ENCODE results near the gene CTAG1B.
A peak's percentile ranks its signal among the peaks of the same experiment; 100 is the strongest.

CTAG1B gene

DNA sequence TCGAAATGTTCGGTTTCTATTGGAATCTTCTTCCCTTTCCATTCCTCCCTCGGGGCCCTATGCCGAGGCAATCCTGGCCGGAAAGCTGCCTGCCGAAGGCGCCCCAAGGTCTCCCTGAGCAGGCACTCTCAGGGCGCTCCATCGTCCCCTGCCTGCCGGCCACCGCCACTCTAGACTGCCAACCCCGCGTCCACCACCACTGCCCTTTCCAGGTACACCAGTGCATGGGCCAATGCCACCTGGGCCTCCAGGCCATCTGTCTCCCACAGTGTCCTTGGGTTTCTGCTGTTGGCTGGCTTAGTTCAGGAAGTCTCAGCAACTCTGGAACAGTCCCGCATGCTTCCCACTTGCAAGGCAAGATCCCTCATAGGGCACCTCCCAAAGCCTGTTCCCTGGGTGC is 19.6 kb downstream of the CTAG1B start:
- no peak for DNase-seq (ENCODE audit: low read depth)
- no peak overlapping the region for H3K4me3 ChIP-seq (ENCODE audit: low read length)
- TF ChIP-seq, protein P1, sequence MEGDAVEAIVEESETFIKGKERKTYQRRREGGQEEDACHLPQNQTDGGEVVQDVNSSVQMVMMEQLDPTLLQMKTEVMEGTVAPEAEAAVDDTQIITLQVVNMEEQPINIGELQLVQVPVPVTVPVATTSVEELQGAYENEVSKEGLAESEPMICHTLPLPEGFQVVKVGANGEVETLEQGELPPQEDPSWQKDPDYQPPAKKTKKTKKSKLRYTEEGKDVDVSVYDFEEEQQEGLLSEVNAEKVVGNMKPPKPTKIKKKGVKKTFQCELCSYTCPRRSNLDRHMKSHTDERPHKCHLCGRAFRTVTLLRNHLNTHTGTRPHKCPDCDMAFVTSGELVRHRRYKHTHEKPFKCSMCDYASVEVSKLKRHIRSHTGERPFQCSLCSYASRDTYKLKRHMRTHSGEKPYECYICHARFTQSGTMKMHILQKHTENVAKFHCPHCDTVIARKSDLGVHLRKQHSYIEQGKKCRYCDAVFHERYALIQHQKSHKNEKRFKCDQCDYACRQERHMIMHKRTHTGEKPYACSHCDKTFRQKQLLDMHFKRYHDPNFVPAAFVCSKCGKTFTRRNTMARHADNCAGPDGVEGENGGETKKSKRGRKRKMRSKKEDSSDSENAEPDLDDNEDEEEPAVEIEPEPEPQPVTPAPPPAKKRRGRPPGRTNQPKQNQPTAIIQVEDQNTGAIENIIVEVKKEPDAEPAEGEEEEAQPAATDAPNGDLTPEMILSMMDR (conservative IDR thresholded peaks at IDR 0.05; ENCODE audit: low read depth, low read length) = no peak

DNA sequence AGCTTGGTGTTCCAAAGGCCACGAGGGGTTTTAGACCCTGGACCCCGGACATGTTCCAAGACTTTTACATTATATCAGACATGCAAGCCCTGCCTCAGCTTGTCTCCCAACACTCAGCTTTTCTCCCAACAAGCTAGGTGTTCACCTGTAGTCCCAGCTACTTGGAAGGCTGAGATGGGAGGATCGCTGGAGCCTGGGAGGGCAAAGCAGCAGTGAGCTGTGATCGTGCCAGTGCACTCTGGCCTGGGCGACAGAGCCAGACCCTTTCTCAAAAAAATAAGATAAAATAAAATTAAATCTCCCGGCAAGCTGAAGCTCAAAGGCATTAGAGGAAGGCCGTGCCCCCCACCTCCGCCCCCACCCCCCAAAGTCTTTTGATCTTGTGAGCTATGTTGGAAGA is 20.4 kb downstream of the CTAG1B start:
- TF ChIP-seq, protein P1 (conservative IDR thresholded peaks at IDR 0.05; ENCODE audit: low read depth, low read length) = no peak
- no peak for DNase-seq (ENCODE audit: low read depth)
- no peak overlapping the region for H3K4me3 ChIP-seq (ENCODE audit: low read length)

DNA sequence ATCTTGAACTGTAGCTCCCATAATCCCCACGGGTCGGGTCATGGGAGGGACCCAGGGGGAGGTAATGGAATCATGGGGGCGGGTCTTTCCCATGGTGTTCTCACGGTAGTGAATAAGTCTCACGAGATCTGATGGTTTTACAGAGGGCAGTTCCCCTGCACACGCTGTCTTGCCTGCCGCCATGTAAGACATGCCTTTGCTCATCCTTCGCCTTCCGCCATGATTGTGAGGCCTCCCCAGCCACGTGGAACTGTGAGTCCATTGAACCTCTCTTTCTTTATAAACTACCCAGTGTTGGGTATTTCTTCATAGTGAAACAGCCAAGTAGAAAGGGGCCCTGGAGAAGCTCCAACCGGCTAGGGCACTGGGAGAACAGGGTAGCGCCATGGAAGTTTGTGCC is 21.9 kb downstream of the CTAG1B start:
- no peak for DNase-seq (ENCODE audit: low read depth)
- TF ChIP-seq, protein P1 (conservative IDR thresholded peaks at IDR 0.05; ENCODE audit: low read depth, low read length) = no peak
- H3K4me3 ChIP-seq (ENCODE audit: low read length) = no peak overlapping the region

DNA sequence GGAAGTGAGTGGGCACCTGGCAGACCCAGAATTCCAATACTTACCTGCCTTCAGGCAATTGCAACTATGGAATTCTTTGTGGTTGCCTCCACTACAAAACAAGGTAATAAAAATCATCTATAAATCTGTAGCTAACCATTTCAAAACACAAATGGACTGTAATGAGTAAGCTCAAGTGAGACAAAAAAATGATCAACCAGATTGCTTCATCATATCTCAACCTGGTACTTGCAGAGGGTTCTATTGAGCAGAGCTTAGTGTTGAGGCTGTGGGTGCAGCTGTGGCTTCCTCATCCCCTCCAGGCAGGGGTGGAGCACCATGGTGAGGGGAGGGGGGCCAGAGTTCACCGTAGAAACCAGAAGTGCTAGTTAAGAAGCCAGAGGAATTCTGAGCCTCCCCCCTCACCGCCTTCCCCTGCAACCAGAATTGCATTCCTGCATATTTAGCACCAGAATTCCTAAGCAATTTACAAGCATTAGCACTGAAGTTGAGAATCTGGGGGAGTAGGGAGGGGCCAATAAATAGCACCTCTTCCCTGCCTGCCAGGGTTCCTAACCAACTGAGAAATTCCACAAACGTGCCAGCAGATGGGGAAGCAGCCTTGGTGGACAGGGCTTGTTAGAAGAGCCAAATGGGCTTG is 22.7 kb downstream of the CTAG1B start:
- TF ChIP-seq, protein P1 (conservative IDR thresholded peaks at IDR 0.05; ENCODE audit: low read depth, low read length) = peak; percentile 31
- H3K4me3 ChIP-seq (ENCODE audit: low read length) = no peak overlapping the region
- peak; percentile 83 for DNase-seq (ENCODE audit: low read depth)

DNA sequence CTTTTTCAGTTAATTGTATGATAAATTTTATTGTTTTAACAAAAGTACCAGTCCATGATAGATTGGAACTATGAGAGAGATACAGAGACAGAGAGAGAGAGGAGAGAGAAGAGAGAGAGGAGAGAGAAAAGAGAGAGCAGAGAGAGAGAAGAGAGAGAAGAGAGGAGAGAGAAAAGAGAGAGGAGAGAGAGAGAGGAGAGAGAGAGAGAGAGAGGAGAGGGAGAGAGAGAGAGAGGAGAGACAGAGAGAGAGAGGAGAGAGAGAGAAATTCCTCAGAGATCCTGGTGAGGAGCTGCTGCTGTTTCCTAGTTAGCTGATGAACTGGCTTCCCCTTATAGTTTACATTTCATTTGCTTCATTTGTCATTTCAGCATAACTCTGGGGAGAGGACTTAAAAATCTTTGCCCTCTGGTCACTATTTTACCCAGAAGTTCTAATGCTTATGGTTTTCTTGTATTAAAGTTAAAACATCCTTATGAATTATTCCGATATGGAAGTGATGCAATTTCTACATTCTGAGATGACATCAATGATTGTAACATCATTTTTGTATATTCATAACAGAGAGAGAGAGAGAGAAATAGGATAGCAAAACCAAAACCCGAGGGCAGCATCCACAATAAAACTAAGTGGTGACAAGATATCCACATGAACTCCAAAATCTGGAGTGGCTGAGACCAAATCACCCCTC is 23.4 kb downstream of the CTAG1B start:
- no peak overlapping the region for H3K4me3 ChIP-seq (ENCODE audit: low read length)
- TF ChIP-seq, protein P1 (conservative IDR thresholded peaks at IDR 0.05; ENCODE audit: low read depth, low read length) = no peak
- no peak for DNase-seq (ENCODE audit: low read depth)

DNA sequence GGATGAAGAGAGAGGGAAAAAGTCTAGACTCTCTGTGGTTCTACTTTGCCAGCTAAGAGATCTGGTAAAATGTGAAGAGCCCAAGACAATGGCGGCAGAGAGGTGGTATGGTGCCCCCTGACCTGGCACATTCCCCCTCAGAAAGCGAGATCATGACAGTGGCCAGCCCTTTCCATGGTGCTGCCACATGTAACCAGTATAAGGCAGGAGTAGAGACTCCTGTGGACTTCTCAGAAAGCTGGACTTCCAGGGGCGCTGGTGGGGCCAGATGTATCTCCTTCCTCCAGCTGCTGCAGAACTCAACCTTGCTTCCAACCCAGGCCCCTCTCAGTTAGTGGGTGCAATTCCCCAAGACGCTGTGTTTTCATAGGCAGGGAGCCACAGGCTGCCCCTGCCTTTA is 24.6 kb downstream of the CTAG1B start:
- no peak overlapping the region for H3K4me3 ChIP-seq (ENCODE audit: low read length)
- no peak for DNase-seq (ENCODE audit: low read depth)
- TF ChIP-seq, protein P1 (conservative IDR thresholded peaks at IDR 0.05; ENCODE audit: low read depth, low read length) = no peak

DNA sequence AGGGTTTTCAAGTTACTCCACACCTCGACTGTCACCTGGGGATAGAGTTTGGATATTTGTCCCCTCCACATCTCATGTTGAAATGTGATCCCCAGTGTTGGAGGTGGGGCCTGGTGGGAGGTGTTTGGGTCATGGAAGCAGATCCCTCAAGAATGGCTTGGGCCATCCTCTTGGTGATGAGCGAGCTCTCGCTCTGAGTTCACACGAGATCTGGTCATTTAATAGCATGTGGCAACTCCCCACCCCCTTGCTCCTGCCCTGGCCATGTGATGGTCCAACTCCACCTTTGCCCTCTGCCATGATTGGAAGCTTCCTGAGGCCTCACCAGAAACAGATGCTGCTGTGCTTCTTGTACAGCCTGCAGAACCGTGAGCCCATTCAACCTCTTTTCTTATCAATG is 25.9 kb downstream of the CTAG1B start:
- TF ChIP-seq, protein P1 (conservative IDR thresholded peaks at IDR 0.05; ENCODE audit: low read depth, low read length) = no peak
- H3K4me3 ChIP-seq (ENCODE audit: low read length) = no peak overlapping the region
- DNase-seq (ENCODE audit: low read depth) = no peak
